GM19455 (cell line): ENCODE measurements around the gene C2CD2L.
"Not testable (repeated sequence)": the region's sequence is repeated elsewhere in the genome, so short reads cannot be mapped to it uniquely, and the experiment has no call there.

Source experiments
- ATAC-seq: cut with Tn5 transposase; IDR thresholded peaks from one replicate; pipeline ENCODE4 v1.9.1; 2021; ENCODE audit not compliant: unreplicated experiment

The C2CD2L gene

GRCh38 chr11:119149018-119149785, 42.1 kb downstream of the C2CD2L start, which contains the start of gene ABCG4:
Gene ABCG4, plus strand, starts transcription at chr11:119149052. Its CDS starts 914 bp downstream, at chr11:119149966.
- no peak for ATAC-seq

- ATAC-seq, result no peak
These were observed 42.7 kb downstream of the C2CD2L start for GRCh38 chr11:119149786-119150275.

GRCh38 chr11:119152043-119152442, 44.9 kb downstream of the C2CD2L start:
- no peak for ATAC-seq

GRCh38 chr11:119152604-119153003, 45.5 kb downstream of the C2CD2L start:
- ATAC-seq, result no peak

GRCh38 chr11:119153049-119153818, 46.1 kb downstream of the C2CD2L start:
- ATAC-seq, result no peak

GRCh38 chr11:119154178-119154577, 47.0 kb downstream of the C2CD2L start:
- ATAC-seq, result no peak

- ATAC-seq, result no peak
These were observed 48.8 kb downstream of the C2CD2L start for GRCh38 chr11:119155733-119156492.

- ATAC-seq, result no peak
These were observed 49.4 kb downstream of the C2CD2L start for GRCh38 chr11:119156496-119156895.

GRCh38 chr11:119157063-119157462, 49.9 kb downstream of the C2CD2L start:
- ATAC-seq, result no peak

GRCh38 chr11:119158467-119158866, 51.3 kb downstream of the C2CD2L start:
- ATAC-seq, result no peak

- ATAC-seq, result no peak
These were observed 53.0 kb downstream of the C2CD2L start for GRCh38 chr11:119160151-119160550.

- ATAC-seq, result no peak
These were observed 54.7 kb downstream of the C2CD2L start for GRCh38 chr11:119161871-119162270.

GRCh38 chr11:119166368-119167076, 59.4 kb downstream of the C2CD2L start:
- no peak for ATAC-seq

GRCh38 chr11:119167077-119167458, 59.9 kb downstream of the C2CD2L start:
- not testable (repeated sequence) for ATAC-seq

- ATAC-seq, result no peak
These were observed 60.8 kb downstream of the C2CD2L start for GRCh38 chr11:119167933-119168332.
